GM12878 (cell line): ENCODE measurements around the gene MGAT5. TPM values are rescaled to one million over a fixed set of nuclear protein-coding genes. Genes with fewer than 3 reads are reported as not detected.

ENCODE experiments used
- ATAC-seq: fragments of 200-7000 bp; cut with Tn5 transposase; 3 replicates; pipeline ENCODE4 v1.9.1; 2020; ENCODE audit warnings: mild to moderate bottlenecking, moderate library complexity
- BruUV-seq: library from RNA; stranded (reverse); fragments of 400-500 nt; replicated peaks from 2 replicates; lab custom pipeline; 2021; lab: Mats Ljungman, UMichigan
- CTCF ChIA-PET: fragments of 300-600 bp; sonication (Branson Sonifier 250); formaldehyde crosslinking; extraction: SDS; loops from one replicate; lab custom pipeline; 2021; ENCODE audit warnings: inconsistent platforms; lab: Yijun Ruan, JAX
- POLR2A ChIA-PET: fragments of 350-600 bp; formaldehyde crosslinking; extraction: SDS; loops from one replicate; lab custom pipeline; 2021; ENCODE audit warnings: inconsistent platforms; lab: Charles Lee
- RAD21 ChIA-PET: fragments of 300-600 bp; sonication (Branson Sonifier 250); formaldehyde crosslinking; loops from one replicate; lab custom pipeline; 2023; ENCODE audit warnings: antibody characterized with exemption; ENCODE audit not compliant: unreplicated experiment; lab: Charles Lee
- SMC1A ChIA-PET: fragments of 300-600 bp; sonication (Branson Sonifier 250); formaldehyde crosslinking; loops from one replicate; lab custom pipeline; 2023; ENCODE audit not compliant: unreplicated experiment, uncharacterized antibody; lab: Charles Lee
- DNase-seq: peaks from one replicate; pipeline ENCODE4 v3.0.0-alpha.2; 2011; ENCODE audit warnings: low read depth, low spot score
- FAIRE-seq: peaks from 3 replicates; lab custom pipeline; 2011; peaks lifted over from hg19 to GRCh38; lab: Jason Lieb, UNC
- H2AFZ ChIP-seq: 2 replicates; pipeline ENCODE4 v1.6.0; 2011; ENCODE audit warnings: low read depth, low read length, control low read depth; ENCODE audit not compliant: control insufficient read depth
- H3K27ac ChIP-seq: 2 replicates; pipeline ENCODE4 v1.5.1; 2011; ENCODE audit warnings: control low read depth; ENCODE audit not compliant: control insufficient read depth, insufficient read depth
- H3K27me3 ChIP-seq, 2 experiments: replicated peaks in 1 of 2; 2 replicates each; pipeline versions ENCODE4 v1.6.0 to v1.6.1; 2011; ENCODE audit warnings: low read length in 1 of 2; ENCODE audit not compliant: control insufficient read depth in 2 of 2, insufficient read depth in 2 of 2
- H3K36me3 ChIP-seq, 2 experiments: 2 replicates each; pipeline ENCODE4 v1.5.1; 2011; ENCODE audit warnings: low read length in 1 of 2; ENCODE audit not compliant: control insufficient read depth in 2 of 2, insufficient read depth in 2 of 2
- H3K4me1 ChIP-seq: 2 replicates; pipeline ENCODE4 v1.6.1; 2011; ENCODE audit warnings: mild to moderate bottlenecking, low read length, moderate library complexity, mixed read lengths; ENCODE audit not compliant: control insufficient read depth, insufficient read depth
- H3K4me2 ChIP-seq: 2 replicates; pipeline ENCODE4 v1.6.0; 2011; ENCODE audit warnings: control low read depth; ENCODE audit not compliant: control insufficient read depth, insufficient read depth
- H3K4me3 ChIP-seq: fragments of 200-600 bp; sonication (generic); 2 replicates; pipeline ENCODE4 v1.5.1; 2016
- H3K79me2 ChIP-seq: 2 replicates; pipeline ENCODE4 v1.6.0; 2011; ENCODE audit warnings: low read length; ENCODE audit not compliant: control insufficient read depth, insufficient read depth
- H3K9ac ChIP-seq: 2 replicates; pipeline ENCODE4 v1.8.0; 2011; ENCODE audit warnings: low read length, control low read depth, mixed read lengths; ENCODE audit not compliant: control insufficient read depth, insufficient read depth
- H3K9me3 ChIP-seq: replicated peaks from 3 replicates; pipeline ENCODE4 v1.5.1; 2011; ENCODE audit warnings: mild to moderate bottlenecking, low read length; ENCODE audit not compliant: control insufficient read depth, insufficient read depth
- H4K20me1 ChIP-seq: 2 replicates; pipeline ENCODE4 v1.6.0; 2011; ENCODE audit not compliant: control insufficient read depth, insufficient read depth
- CHD1 ChIP-seq: IDR thresholded peaks from 2 replicates; pipeline ENCODE4 v1.6.1; 2012; ENCODE audit warnings: low read depth, low read length, improper control_type of control experiment
- CHD2 ChIP-seq: IDR thresholded peaks from 2 replicates; pipeline ENCODE4 v1.6.1; 2011; ENCODE audit warnings: low read depth, low read length, improper control_type of control experiment, borderline replicate concordance
- ETV6 ChIP-seq, 2 experiments: fragments of 450-650 bp in 1 of 2; IDR thresholded peaks in 1 of 2; conservative IDR thresholded peaks in 1 of 2; 2 replicates each; pipeline ENCODE4 v1.6.1; 2014; ENCODE audit warnings: antibody characterized with exemption in 1 of 2, borderline replicate concordance in 1 of 2, low read depth in 1 of 2, mild to moderate bottlenecking in 1 of 2, moderate library complexity in 1 of 2
- MXI1 ChIP-seq: fragments of 150-350 bp; IDR thresholded peaks from 2 replicates; pipeline ENCODE4 v1.6.1; 2011; ENCODE audit warnings: low read depth, mild to moderate bottlenecking, inconsistent platforms, low read length, improper control_type of control experiment
- NFYA ChIP-seq: IDR thresholded peaks from 2 replicates; pipeline ENCODE4 v1.6.1; 2011; ENCODE audit warnings: low read depth, mild to moderate bottlenecking, low read length, improper control_type of control experiment, borderline replicate concordance
- RELA ChIP-seq: fragments of 450-650 bp; IDR thresholded peaks from 2 replicates; pipeline ENCODE4 v1.8.0; 2014; ENCODE audit warnings: borderline replicate concordance; ENCODE audit not compliant: partially characterized antibody
- RFX5 ChIP-seq: IDR thresholded peaks from 2 replicates; pipeline ENCODE4 v1.6.1; 2011; ENCODE audit warnings: low read depth, low read length, improper control_type of control experiment
- TARDBP ChIP-seq: IDR thresholded peaks from 2 replicates; pipeline ENCODE4 v1.6.1; 2016; ENCODE audit warnings: borderline replicate concordance
- ZNF622 ChIP-seq: fragments of 450-650 bp; IDR thresholded peaks from 2 replicates; pipeline ENCODE4 v1.6.1; 2017; ENCODE audit warnings: mild to moderate bottlenecking, inconsistent platforms
- WGBS: methylation state at CpG from one replicate; pipeline ENCODE4 v1.1.6; 2016; ENCODE audit warnings: low lambda C conversion rate; ENCODE audit not compliant: insufficient replicate concordance, insufficient coverage; ENCODE audit errors: missing lambda C conversion rate; 5-methylcytosine and 5-hydroxymethylcytosine counted together
- in situ Hi-C: fragments of 300-500 bp; cut with MboI; formaldehyde crosslinking; loops from 9 replicates; pipeline ENCODE4 v1.14.3; 2018; ENCODE audit warnings: mixed read lengths
- intact Hi-C: fragments of 100-400 bp; cut with micrococcal nuclease; formaldehyde crosslinking; loops from one replicate; pipeline ENCODE4 v1.14.2; 2022; ENCODE audit not compliant: unreplicated experiment
- polyA plus RNA-seq, 11 experiments: library from polyadenylated mRNA; depleted of rRNA in 4 of 11; unstranded in 6 of 11; stranded (reverse) in 5 of 11; fragments of >200 nt; fragmentation: Nextera tagmentation in 4 of 11; fragmentation: Illumina TruSeq in 1 of 11; extraction: Ambion mirVana in 4 of 11; extraction: Trizol in 1 of 11; gene quantifications; 1 replicate in 1 of 11; 2 replicates in 10 of 11; pipeline versions ENCODE4 v1.2.1 to v1.2.3, GENCODE V29; 2011 to 2016; ENCODE audit warnings: inconsistent platforms in 2 of 11, missing spikeins in 2 of 11, low read depth in 1 of 11
- total RNA-seq, 4 experiments: library from RNA; depleted of rRNA in 3 of 4; stranded (reverse); fragments of >200 nt in 3 of 4; fragmentation: Illumina TruSeq in 1 of 4; extraction: Trizol in 1 of 4; gene quantifications; 2 replicates each; pipeline versions ENCODE4 v1.2.1 to v1.2.3, GENCODE V29; 2013 to 2021
- TF ChIP-seq, protein P1 (sequence below): fragments of 450-650 bp; IDR thresholded peaks from 2 replicates; pipeline ENCODE4 v1.6.1; 2018; ENCODE audit warnings: borderline replicate concordance, mild to moderate bottlenecking; ENCODE audit not compliant: partially characterized antibody

Gene MGAT5
- total and polyA plus RNA-seq, 10 of the 15 experiments (the other 5 are each of a cell fraction or from before 2014, with no cell fraction given) = 4.9 to 104 (median 36.2) TPM

DNA sequence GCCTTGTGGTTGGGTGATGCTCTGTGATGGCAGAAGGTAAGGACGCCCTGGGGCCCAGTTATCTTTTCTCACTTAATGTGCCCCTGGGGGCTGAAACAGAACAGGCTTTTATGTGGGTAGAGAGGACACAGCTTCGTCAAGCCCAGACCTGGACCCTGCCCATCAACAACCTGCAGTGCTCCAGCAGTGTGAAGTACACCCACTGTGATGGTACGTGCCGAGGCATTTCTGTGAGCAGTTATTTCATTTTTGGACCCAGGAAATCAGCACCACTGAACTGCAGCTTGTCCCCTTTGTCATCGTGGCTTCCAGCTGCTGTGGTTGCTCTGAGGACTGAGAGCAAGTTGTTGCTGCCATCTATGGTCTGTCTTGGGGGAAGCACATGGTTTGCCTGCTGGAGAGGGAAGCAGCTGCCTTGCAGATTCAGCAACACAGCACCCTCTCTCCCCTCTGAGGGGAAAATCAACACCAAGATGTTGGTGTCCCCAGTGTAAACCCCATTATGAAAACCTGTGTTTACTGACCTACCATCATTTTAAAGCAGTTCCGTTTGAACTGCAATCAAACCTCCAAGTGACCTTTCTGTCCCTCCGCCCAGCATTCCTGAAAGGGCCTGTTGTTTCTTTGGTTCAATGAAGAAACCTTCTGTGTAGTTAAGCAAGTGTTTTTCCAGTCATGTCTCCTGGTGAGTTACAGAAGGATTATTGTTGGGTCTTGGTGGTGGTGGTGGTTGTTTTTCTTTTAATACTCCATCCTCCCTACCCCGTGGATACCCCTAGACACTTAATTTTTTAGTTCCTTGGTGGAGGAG, 158.2 kb downstream of the MGAT5 start (continued):
- TF ChIP-seq, protein P1, sequence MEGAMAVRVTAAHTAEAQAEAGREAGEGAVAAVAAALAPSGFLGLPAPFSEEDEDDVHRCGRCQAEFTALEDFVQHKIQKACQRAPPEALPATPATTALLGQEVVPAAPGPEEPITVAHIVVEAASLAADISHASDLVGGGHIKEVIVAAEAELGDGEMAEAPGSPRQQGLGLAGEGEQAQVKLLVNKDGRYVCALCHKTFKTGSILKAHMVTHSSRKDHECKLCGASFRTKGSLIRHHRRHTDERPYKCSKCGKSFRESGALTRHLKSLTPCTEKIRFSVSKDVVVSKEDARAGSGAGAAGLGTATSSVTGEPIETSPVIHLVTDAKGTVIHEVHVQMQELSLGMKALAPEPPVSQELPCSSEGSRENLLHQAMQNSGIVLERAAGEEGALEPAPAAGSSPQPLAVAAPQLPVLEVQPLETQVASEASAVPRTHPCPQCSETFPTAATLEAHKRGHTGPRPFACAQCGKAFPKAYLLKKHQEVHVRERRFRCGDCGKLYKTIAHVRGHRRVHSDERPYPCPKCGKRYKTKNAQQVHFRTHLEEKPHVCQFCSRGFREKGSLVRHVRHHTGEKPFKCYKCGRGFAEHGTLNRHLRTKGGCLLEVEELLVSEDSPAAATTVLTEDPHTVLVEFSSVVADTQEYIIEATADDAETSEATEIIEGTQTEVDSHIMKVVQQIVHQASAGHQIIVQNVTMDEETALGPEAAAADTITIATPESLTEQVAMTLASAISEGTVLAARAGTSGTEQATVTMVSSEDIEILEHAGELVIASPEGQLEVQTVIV = no peak
- TF ChIP-seq ZNF622 (no peak), CHD2 (peak; percentile 56; the same call in 1 of the 2 replicates), RFX5 (no peak), CHD1 (0 out of 2 replicates have a peak, but pooled peaks have one; percentile 58), MXI1 (peak; percentile 83)

DNA sequence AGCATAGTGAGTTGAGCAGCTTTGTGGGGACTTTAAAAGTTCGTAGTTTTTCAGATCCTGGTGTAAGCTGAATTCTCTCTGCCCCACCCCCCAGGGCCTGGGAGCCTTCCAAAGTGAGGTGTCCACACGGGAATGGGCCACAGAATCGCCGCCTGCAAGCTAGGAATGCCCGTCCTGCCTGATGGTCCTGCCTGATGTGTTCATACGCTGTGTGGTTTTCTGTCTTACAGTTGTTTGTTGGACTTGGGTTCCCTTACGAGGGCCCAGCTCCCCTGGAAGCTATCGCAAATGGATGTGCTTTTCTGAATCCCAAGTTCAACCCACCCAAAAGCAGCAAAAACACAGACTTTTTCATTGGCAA, 158.7 kb downstream of the MGAT5 start:
- in situ Hi-C loops = loop anchor here (5.0 kb wide), 2 partner anchors 295 to 520 kb away; no protein-coding TSS in a partner anchor
- H3K79me2 ChIP-seq = no peaks in the 10 kb centered on the region; the same call in 1 of the 2 replicates
- ChIA-PET SMC1A (interaction anchor here (0.7 to 4.0 kb wide), 37 partner anchors 8 to 528 kb away, joined by 3 to 163 read pairs (median 8); partner anchors contain the start of gene MGAT5), RAD21 (interaction anchor here (1.0 to 4.1 kb wide), 33 partner anchors 8 to 568 kb away, joined by 3 to 201 read pairs (median 6); no protein-coding TSS in a partner anchor), CTCF (interaction anchor here (0.7 to 6.3 kb wide), 42 partner anchors 9 to 533 kb away, joined by 3 to 320 read pairs (median 7); partner anchors contain the start of gene MGAT5), POLR2A (interaction anchor here (0.6 to 3.2 kb wide), 5 partner anchors 132 to 525 kb away, joined by 3 to 24 read pairs (median 3); no protein-coding TSS in a partner anchor)
- DNase-seq (no peak), ATAC-seq (no peak), FAIRE-seq (no peak)
- H4K20me1 ChIP-seq = no peaks in the 10 kb centered on the region
- no peak overlapping the region for H2AFZ ChIP-seq
- BruUV-seq = no TSS peak
- H3K27me3 ChIP-seq = no peaks in the 10 kb centered on the region
- H3K4me1 ChIP-seq = peaks cover 27% of the 10 kb centered on the region
- H3K36me3 ChIP-seq = peaks cover 7 to 13% of the 10 kb centered on the region in 2 experiments
- H3K27ac ChIP-seq = no peak overlapping the region
- no peak overlapping the region for H3K9ac ChIP-seq
- no peak overlapping the region for H3K4me2 ChIP-seq
- 75% methylated on average over 8 of the region's 8 CpGs for WGBS
- H3K9me3 ChIP-seq = no peaks in the 10 kb centered on the region
- intact Hi-C loops = loop anchor here (1.0 to 5.0 kb wide), 5 partner anchors 130 to 526 kb away; no protein-coding TSS in a partner anchor
- no peak for TF ChIP-seq ETV6 (conservative IDR thresholded peaks at IDR 0.05 in 1 of 2, IDR thresholded peaks at IDR 0.05 in 1 of 2; ENCODE audit: borderline replicate concordance in 1 of 2, low read depth in 1 of 2)
- no peak for TF ChIP-seq NFYA
- no peak for TF ChIP-seq RELA
- TF ChIP-seq TARDBP = no peak
- H3K4me3 ChIP-seq = no peak overlapping the region
